Type B pancreatic cell (in vitro differentiated cells): ENCODE measurements around the gene RNF220. TPM values are rescaled to one million over a fixed set of nuclear protein-coding genes. Genes with fewer than 3 reads are reported as not detected.
A peak's percentile ranks its signal among the peaks of the same experiment; 100 is the strongest.

Experiments used
- DNase-seq: peaks from one replicate; pipeline ENCODE4 v3.0.0; 2021; ENCODE audit warnings: mixed read lengths; ENCODE audit not compliant: unreplicated experiment; ENCODE audit errors: extremely low spot score
- H3K27ac Mint-ChIP-seq: 2 replicates; pipeline ENCODE4 v1.8.0; 2021; ENCODE audit warnings: mild to moderate bottlenecking, mixed read lengths
- H3K27me3 Mint-ChIP-seq: 2 replicates; pipeline ENCODE4 v1.8.0; 2021; ENCODE audit warnings: mixed read lengths
- H3K36me3 Mint-ChIP-seq: 2 replicates; pipeline ENCODE4 v1.8.0; 2021; ENCODE audit warnings: mixed read lengths
- H3K4me1 Mint-ChIP-seq: one replicate; pipeline ENCODE4 v1.8.0; 2021; ENCODE audit warnings: mixed read lengths; ENCODE audit not compliant: unreplicated experiment
- H3K4me3 Mint-ChIP-seq: 2 replicates; pipeline ENCODE4 v1.8.0; 2021; ENCODE audit warnings: mild to moderate bottlenecking, mixed read lengths
- H3K9me3 Mint-ChIP-seq: 2 replicates; pipeline ENCODE4 v1.8.0; 2021; ENCODE audit warnings: mixed read lengths
- CTCF ChIP-seq: fragments of 200-600 bp; sonication (generic); conservative IDR thresholded peaks from 2 replicates; pipeline ENCODE4 v1.5.0; 2021; ENCODE audit warnings: antibody characterized with exemption, mild to moderate bottlenecking
- total RNA-seq: library from RNA; stranded (reverse); gene quantifications from 2 replicates; pipeline ENCODE4 v1.2.1, GENCODE V29; 2021; ENCODE audit warnings: low replicate concordance

RNF220 gene
- total RNA-seq, 1 donor from 2014 or later: 87.1 TPM

GRCh38 chr1:44655609-44656008, 250.6 kb downstream of the RNF220 start:
- Mint-ChIP-seq H3K4me3 (no peak overlapping the region), H3K9me3 (no peaks in the 10 kb centered on the region), H3K36me3 (peaks cover 8% of the 10 kb centered on the region), H3K27ac (peak overlapping the region; percentile 39), H3K4me1 (peaks cover 5% of the 10 kb centered on the region), H3K27me3 (no peaks in the 10 kb centered on the region)
- DNase-seq: no peak
- TF ChIP-seq CTCF: peak; percentile 78

GRCh38 chr1:44659566-44659965, 254.5 kb downstream of the RNF220 start:
- TF ChIP-seq CTCF: no peak
- DNase-seq: no peak
- no peak overlapping the region for H3K4me3 Mint-ChIP-seq
- no peaks in the 10 kb centered on the region for H3K27me3 Mint-ChIP-seq
- H3K9me3 Mint-ChIP-seq: no peaks in the 10 kb centered on the region
- H3K36me3 Mint-ChIP-seq: no peaks in the 10 kb centered on the region
- peaks cover 4% of the 10 kb centered on the region for H3K4me1 Mint-ChIP-seq
- no peak overlapping the region for H3K27ac Mint-ChIP-seq

GRCh38 chr1:44660176-44660575, 255.1 kb downstream of the RNF220 start:
- Mint-ChIP-seq H3K36me3 (no peaks in the 10 kb centered on the region), H3K9me3 (no peaks in the 10 kb centered on the region), H3K27me3 (no peaks in the 10 kb centered on the region), H3K4me1 (peaks cover 4% of the 10 kb centered on the region), H3K27ac (no peak overlapping the region), H3K4me3 (no peak overlapping the region)
- no peak for DNase-seq
- TF ChIP-seq CTCF: no peak

- Mint-ChIP-seq H3K36me3 (no peaks in the 10 kb centered on the region), H3K9me3 (no peaks in the 10 kb centered on the region), H3K4me3 (no peak overlapping the region), H3K27ac (no peak overlapping the region), H3K27me3 (no peaks in the 10 kb centered on the region), H3K4me1 (peaks cover 4% of the 10 kb centered on the region)
- TF ChIP-seq CTCF: no peak
- DNase-seq: no peak
Measured at GRCh38 chr1:44661781-44662682, 257.0 kb downstream of the RNF220 start.

- Mint-ChIP-seq H3K36me3 (no peaks in the 10 kb centered on the region), H3K4me3 (no peak overlapping the region), H3K4me1 (peaks cover 4% of the 10 kb centered on the region), H3K27me3 (no peaks in the 10 kb centered on the region), H3K27ac (no peak overlapping the region), H3K9me3 (no peaks in the 10 kb centered on the region)
- TF ChIP-seq CTCF: no peak
- no peak for DNase-seq
Measured at GRCh38 chr1:44662683-44663030, 257.6 kb downstream of the RNF220 start.
